Mammary epithelial cell (primary cell): Measurements from ENCODE around the gene SLC29A1.

ENCODE experiments used
- CTCF ChIP-seq, 2 donors: IDR thresholded peaks in 1 of 2; conservative IDR thresholded peaks in 1 of 2; 2 replicates each; pipeline ENCODE4 v1.5.1; 2011 to 2012; ENCODE audit warnings: inconsistent platforms in 2 of 2, low read length in 2 of 2, mild to moderate bottlenecking in 2 of 2, control low read depth in 1 of 2, low read depth in 1 of 2; ENCODE audit not compliant: insufficient read depth in 1 of 2; ENCODE audit errors: extremely low read depth in 1 of 2
- EZH2 ChIP-seq: IDR thresholded peaks from 2 replicates; pipeline ENCODE4 v1.6.1; 2012; ENCODE audit warnings: low read length, inconsistent platforms, borderline replicate concordance

GRCh38 chr6:44221291-44221960 lies 2.0 kb upstream of the SLC29A1 start:
- peak; percentile 86 to 95 for TF ChIP-seq CTCF (conservative IDR thresholded peaks at IDR 0.05 in 1 of 2, IDR thresholded peaks at IDR 0.05 in 1 of 2; ENCODE audit: extremely low read depth in 1 of 2, insufficient read depth in 1 of 2, low read depth in 1 of 2, low read length in 2 of 2)
- no peak for TF ChIP-seq EZH2
